Ectodermal cell (in vitro differentiated cells): Measurements from ENCODE around the gene BRD9.
"Not testable (repeated sequence)": the region's sequence is repeated elsewhere in the genome, so short reads cannot be mapped to it uniquely, and the experiment has no call there.

ENCODE experiments used
- H3K27ac ChIP-seq: 2 replicates; pipeline ENCODE4 v1.7.0; 2013; ENCODE audit warnings: mild to moderate bottlenecking, low read depth, low read length; ENCODE audit not compliant: insufficient read depth, poor library complexity, severe bottlenecking
- H3K27me3 ChIP-seq: 2 replicates; pipeline ENCODE4 v1.7.0; 2013; ENCODE audit warnings: mild to moderate bottlenecking, low read length; ENCODE audit not compliant: insufficient read depth, control insufficient read depth, poor library complexity, severe bottlenecking
- H3K36me3 ChIP-seq: one replicate; pipeline ENCODE4 v1.7.0; 2013; ENCODE audit warnings: low read length; ENCODE audit not compliant: control insufficient read depth, insufficient read depth
- H3K4me1 ChIP-seq: one replicate; pipeline ENCODE4 v1.7.0; 2013; ENCODE audit warnings: low read length; ENCODE audit not compliant: control insufficient read depth, insufficient read depth
- H3K4me3 ChIP-seq: 2 replicates; pipeline ENCODE4 v1.7.0; 2013; ENCODE audit warnings: low read depth, low read length, control low read depth; ENCODE audit not compliant: insufficient read depth
- H3K9me3 ChIP-seq: 2 replicates; pipeline ENCODE4 v1.7.0; 2013; ENCODE audit warnings: mild to moderate bottlenecking, low read length, moderate library complexity; ENCODE audit not compliant: control insufficient read depth
- WGBS, 2 experiments: methylation state at CpG; one replicate each; pipeline ENCODE4 v1.1.7; 2013; ENCODE audit warnings: missing lambda C conversion rate in 2 of 2; 5-methylcytosine and 5-hydroxymethylcytosine counted together

The BRD9 gene

DNA sequence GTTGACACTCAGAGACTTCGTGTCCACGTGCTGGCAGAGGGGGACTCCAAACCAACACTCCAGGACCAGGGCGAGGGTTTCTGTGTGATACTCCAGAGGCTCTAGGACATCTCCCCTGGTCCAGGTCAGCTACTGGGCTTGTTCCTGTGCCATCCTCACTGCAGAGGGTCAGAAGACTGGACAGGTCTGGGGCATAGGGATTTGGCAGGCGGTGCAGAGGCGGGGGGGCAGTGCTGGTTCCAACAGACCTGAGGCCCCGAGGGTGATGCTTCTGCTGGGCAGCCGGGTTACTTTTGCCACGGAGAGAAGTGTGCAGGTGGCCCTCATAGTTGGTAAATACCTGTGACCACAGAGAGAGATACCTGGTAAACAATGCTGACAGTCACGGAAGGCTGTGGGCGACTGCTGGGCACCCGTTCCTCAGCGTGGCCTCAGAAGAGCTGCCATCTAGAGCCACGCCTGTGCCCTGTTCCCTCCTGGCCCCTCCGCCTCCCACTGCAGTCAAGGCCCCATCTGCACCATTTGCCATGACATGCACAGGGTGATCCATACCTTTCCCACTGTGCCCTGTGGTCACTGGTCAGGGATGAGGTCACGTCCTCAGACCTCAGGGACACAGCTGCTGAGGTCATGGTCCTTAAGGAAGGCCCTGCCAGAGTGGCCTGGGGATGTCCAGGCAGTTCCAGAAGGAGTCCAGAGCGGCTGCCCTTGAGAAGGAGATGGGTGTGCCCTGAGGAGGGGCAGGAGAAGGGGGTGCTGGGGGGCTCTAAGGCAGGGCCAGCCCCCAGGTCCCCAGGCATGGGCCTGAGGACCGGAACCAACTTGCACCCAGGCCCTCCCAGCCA is 30.1 kb upstream of the BRD9 start:
- Histone ChIP-seq H3K27me3 (peaks cover 32% of the 10 kb centered on the region), H3K4me1 (peaks cover 4% of the 10 kb centered on the region), H3K9me3 (no peaks in the 10 kb centered on the region), H3K4me3 (no peak overlapping the region), H3K36me3 (no peaks in the 10 kb centered on the region), H3K27ac (no peak overlapping the region)
- 91 to 92% methylated on average over 17 of the region's 17 CpGs for WGBS, 2 experiments

DNA sequence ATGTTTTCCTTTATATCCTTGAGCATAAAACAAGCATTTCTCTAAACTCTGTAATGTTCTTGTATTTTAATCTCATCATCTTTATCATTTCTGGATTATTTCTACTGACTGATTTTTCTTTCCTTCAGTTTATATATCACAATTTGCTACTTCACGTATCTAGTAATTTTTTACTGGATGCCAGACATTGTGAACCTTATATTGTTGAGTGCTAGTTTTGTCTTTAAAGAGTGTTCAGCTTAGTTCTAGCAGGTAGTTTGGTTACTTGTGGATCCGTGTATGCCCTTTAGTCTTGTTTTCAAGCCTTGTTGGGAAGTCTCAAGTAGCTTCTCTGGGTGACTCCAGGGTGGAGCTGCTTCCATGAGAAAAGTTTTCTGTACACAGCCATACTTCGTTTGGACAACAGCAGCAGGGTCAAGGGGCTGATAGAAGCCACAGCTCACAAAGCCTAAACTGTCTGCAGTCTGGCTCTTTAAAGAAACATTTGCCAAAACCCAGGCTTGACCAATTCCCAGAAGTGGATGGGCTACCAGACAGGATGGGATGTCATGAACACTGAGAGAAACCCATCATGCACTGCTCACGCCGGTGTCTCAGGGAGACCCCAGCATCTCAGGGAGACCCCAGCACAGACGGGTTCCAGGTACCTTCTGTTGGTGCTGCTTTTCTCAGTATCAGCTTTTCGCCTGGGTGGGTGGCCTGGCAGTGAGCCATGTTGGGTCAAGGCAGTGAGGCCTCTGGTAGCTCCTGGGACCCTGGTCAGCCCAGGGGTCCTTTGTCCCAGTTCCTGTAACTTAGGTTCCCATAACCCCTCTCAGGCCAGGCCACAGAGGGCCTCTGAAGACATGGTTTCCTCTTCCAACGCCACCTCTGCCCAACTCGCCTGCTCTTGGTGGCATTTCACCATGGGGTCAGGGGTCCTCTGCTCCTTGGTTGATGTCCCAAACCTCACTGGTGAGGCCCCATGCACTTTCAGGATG is 29.1 kb upstream of the BRD9 start:
- Histone ChIP-seq H3K27me3 (peaks cover 24% of the 10 kb centered on the region), H3K4me3 (no peak overlapping the region), H3K27ac (no peak overlapping the region), H3K9me3 (no peaks in the 10 kb centered on the region), H3K36me3 (peaks cover 3% of the 10 kb centered on the region), H3K4me1 (peaks cover 4% of the 10 kb centered on the region)
- WGBS, 2 experiments = 93 to 95% methylated on average over 9 of the region's 9 CpGs

DNA sequence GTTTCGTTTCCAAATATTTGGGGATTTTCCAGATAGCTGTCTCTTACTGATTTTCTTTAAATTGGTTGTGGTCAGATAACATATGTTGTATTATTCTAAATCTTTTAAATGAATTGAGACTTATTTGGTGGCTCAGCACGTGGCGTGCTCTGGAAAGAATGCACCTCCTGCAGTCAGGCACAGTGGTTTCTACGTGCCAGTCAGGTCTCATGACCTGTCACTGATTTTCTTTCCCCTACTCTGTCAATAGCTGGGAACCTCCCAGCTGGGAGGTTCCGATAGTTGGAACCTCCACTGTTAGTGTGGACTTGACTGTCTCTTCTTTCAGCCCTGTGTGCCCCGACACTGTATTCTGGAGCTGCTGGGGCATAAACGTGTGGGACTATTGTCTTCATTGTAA is 27.7 kb upstream of the BRD9 start:
- Histone ChIP-seq H3K36me3 (peaks cover 10% of the 10 kb centered on the region), H3K9me3 (no peaks in the 10 kb centered on the region), H3K27ac (no peak overlapping the region), H3K4me3 (no peak overlapping the region), H3K4me1 (no peaks in the 10 kb centered on the region), H3K27me3 (peaks cover 9% of the 10 kb centered on the region)
- WGBS, 2 experiments = 66 to 70% methylated on average over 7 of the region's 7 CpGs

DNA sequence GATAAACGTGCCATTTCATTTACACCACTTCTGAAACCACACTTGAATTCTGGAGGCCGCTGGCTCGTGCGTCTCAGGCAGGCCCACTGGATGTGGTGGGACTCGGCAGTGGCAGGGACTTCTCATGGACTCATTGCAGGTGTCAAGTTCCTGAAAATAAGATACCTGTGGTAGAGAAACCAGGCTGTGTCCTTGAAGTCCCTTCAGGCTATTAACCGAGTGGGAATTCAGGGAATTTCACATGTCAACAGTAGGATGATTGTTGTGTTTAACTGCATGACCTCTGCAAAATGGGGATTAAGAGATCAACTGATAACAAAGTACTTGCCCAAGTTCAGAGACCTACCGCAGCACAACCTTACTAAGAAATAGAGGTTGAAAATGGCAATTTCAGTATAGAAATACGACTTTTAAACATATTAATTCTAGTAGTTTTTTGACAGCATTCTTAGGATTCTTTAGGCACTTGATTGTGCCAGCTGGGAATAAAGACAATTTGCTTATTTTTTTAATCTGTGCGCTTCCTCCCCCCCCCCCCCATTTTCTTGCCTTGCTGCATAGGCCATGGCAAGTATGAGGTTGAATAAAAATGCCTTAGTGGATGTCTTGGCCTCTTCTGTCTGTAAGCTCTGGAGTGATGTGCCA is 26.9 kb upstream of the BRD9 start:
- H3K4me1 ChIP-seq = no peaks in the 10 kb centered on the region
- H3K27me3 ChIP-seq = peaks cover 5% of the 10 kb centered on the region
- no peaks in the 10 kb centered on the region for H3K9me3 ChIP-seq
- H3K4me3 ChIP-seq = no peak overlapping the region
- no peak overlapping the region for H3K27ac ChIP-seq
- 94% methylated on average over 7 to 8 of the region's 9 CpGs for WGBS, 2 experiments
- peaks cover 10% of the 10 kb centered on the region for H3K36me3 ChIP-seq

DNA sequence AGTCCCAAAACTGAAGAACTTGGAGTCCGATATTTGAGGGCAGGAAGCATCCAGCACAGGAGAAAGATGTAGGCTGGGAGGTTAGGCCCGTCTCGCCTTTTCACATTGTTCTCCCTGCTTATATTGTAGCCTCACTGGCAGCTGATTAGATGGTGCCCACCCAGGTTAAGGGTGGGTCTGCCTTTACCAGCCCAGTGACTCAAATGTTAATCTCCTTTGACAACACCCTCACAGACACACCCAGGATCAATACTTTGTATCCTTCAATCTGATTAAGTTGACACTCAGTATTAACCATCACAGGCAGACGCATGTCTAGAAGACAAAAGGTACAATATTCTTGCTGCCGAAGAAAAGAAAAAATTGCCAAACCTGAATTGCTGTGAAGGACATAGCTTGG is 26.1 kb upstream of the BRD9 start:
- 94 to 97% methylated on average over 5 of the region's 5 CpGs for WGBS, 2 experiments

DNA sequence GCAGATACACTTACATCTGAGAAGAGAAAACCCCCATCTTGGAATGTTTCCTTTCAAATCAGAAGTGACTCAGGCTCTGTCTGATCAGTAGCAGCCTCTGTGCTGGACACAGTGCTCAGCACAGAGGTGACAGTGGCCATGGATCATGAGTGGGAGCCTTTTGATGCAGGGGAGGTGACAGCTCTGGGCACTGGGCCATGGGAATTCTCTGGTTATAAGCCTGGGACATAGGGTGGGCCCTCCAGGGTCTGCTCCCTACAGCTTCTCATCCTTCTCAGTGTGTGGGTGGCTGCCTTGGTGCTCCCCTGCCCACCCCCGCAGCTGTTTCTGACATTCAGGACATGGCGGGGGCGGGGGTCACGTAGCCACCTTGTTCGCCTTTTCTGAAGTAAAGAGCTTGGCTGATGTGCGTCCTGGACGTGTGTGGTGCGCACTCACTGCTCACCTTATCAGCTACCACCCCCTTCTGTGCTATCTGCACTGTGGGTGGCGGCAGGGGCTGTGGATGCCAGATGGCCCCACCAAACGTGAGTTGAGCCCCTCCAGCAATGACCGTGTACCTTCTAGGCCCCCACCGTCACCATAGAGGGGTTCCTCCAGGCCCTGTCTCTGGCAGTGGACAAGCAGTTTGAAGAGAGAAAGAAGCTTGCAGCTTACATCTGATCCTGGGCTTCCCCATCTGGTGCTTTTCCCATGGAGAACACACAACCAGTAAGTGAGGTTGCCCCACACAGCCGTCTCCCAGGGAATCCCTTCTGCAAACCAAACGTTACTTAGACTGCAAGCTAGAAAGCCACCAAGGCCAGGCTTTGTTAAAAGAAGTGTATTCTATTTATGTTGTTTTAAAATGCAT is 24.1 kb upstream of the BRD9 start:
- WGBS, 2 experiments = 95% methylated on average over 14 of the region's 14 CpGs
- Histone ChIP-seq H3K36me3 (peaks cover 10% of the 10 kb centered on the region), H3K27me3 (no peaks in the 10 kb centered on the region), H3K9me3 (no peaks in the 10 kb centered on the region), H3K4me3 (no peak overlapping the region), H3K4me1 (peaks cover 11% of the 10 kb centered on the region), H3K27ac (no peak overlapping the region)

More for the DNA sequence above, 26.1 kb upstream of the BRD9 start:
- H3K9me3 ChIP-seq, H3K27ac ChIP-seq, H3K27me3 ChIP-seq, H3K4me3 ChIP-seq, H3K4me1 ChIP-seq: not testable (repeated sequence)
- H3K36me3 ChIP-seq = peaks cover 10% of the 10 kb centered on the region

DNA sequence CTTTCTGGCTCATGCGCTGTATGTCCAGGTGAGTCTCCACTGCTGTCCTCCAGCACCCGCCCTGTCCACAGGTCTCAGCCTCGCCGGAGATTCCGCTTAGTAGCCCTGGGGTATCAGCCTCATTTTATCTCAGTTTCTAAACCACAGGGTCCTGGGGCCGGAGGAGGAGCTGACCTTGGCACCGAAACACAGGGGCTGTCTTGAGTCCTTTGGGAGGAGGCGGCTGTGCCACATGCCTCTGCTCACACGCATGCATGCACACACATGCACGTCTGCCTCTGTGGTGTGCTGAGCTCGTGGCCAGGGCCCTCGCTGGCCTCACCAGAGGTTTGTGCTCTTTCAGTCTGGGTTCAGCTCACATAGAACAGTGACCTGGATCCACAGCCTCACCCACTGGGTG is 23.3 kb upstream of the BRD9 start:
- no peaks in the 10 kb centered on the region for H3K27me3 ChIP-seq
- H3K27ac ChIP-seq = no peak overlapping the region
- peaks cover 10% of the 10 kb centered on the region for H3K36me3 ChIP-seq
- H3K4me1 ChIP-seq = peaks cover 11% of the 10 kb centered on the region
- no peaks in the 10 kb centered on the region for H3K9me3 ChIP-seq
- WGBS, 2 experiments = 97% methylated on average over 12 of the region's 12 CpGs
- no peak overlapping the region for H3K4me3 ChIP-seq

DNA sequence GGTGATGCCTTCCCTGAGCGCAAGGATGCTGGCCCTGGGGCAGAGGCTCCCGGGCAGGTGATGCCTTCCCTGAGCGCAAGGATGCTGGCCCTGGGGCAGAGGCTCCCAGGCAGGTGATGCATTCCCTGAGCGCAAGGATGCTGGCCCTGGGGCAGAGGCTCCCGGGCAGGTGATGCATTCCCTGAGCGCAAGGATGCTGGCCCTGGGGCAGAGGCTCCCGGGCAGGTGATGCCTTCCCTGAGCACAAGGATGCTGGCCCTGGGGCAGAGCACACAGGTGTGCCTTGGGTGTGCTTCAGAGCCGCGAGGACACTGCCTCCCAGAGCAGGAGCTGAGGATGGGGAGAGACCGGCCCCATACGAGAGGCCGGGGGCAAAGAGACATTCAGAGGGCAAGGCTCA is 22.7 kb upstream of the BRD9 start:
- H3K4me3 ChIP-seq, H3K9me3 ChIP-seq, H3K27me3 ChIP-seq, H3K27ac ChIP-seq: not testable (repeated sequence)
- Histone ChIP-seq H3K4me1 (peaks cover 11% of the 10 kb centered on the region), H3K36me3 (peaks cover 10% of the 10 kb centered on the region)
- WGBS, 2 experiments = 95 to 96% methylated on average over 12 of the region's 12 CpGs

DNA sequence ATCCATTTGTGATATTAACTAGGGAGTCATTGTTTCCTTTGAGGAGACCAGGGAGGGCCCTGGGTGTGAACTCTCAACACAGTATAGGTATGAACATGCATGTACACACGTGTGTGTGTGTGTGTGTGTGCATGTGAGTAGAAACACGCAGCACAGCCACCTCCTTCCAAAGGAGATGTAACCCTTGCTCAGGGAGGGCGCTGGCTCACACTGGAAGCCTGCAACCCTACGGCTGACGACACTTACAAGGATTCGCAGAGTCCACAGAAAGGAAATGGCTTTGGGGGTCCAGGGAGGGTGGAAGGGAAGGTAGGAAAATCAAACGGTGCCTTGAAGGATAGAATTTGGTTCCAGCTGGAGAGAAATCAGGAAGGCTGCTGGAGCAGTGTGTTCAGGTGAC is 22.0 kb upstream of the BRD9 start:
- Histone ChIP-seq H3K4me1 (peaks cover 11% of the 10 kb centered on the region), H3K4me3 (no peak overlapping the region), H3K27ac (no peak overlapping the region), H3K9me3 (no peaks in the 10 kb centered on the region), H3K27me3 (no peaks in the 10 kb centered on the region), H3K36me3 (peaks cover 10% of the 10 kb centered on the region)
- 95% methylated on average over 7 of the region's 7 CpGs for WGBS, 2 experiments
